Stimulated activated CD8-positive, alpha-beta memory T cell treated with anti-CD3 and anti-CD28 coated beads, Interleukin-2, amount 100 ng/mL, for 1 hour (primary cell): Measurements from ENCODE around the gene SOBP.

Experiments
- DNase-seq, 2 donors: peaks; one replicate each; pipeline ENCODE4 v3.0.0-alpha.2; 2020; ENCODE audit warnings: low read depth in 2 of 2

The SOBP gene

GRCh38 chr6:107684996-107685395 lies 195.1 kb downstream of the SOBP start:
- DNase-seq = no peak

- no peak for DNase-seq
Observed at GRCh38 chr6:107689190-107689589, 199.3 kb downstream of the SOBP start.

- no peak for DNase-seq
Observed at GRCh38 chr6:107689951-107690642, 200.2 kb downstream of the SOBP start.

- no peak for DNase-seq
Observed at GRCh38 chr6:107690643-107691061, 200.7 kb downstream of the SOBP start.

DNA sequence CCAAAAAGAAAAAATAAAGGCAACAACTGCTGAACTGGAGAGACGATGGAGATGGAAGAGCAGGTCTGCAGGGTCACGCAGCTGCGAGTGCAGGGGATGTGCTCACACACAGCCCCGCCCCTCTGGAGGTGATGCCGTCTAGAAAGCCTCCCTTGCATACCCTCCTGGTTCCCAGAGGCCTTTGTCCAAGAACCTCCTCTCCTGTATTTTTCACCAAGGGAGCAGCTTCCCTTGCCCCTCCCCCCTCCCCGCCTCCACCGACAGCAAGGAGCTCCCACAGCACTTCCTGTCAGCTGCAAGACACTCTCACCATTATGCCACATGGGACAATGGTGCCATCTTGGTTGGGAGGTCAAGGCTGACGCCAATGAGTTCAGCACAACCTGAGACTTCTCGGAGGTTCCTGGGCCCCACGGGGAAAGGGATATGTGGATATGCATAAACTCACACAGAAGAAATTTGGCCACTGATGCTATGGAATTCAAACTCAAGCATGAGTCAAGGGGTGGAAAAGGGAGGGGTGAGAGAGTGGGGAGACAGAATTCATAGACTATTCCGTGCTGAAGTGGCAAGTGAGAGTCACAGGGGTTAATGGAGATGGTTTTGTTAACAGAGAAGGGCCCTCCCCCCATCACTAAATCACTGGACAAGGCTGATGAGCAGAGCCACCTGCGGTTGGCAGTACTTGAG lies 201.3 kb downstream of the SOBP start:
- DNase-seq = no peak

DNA sequence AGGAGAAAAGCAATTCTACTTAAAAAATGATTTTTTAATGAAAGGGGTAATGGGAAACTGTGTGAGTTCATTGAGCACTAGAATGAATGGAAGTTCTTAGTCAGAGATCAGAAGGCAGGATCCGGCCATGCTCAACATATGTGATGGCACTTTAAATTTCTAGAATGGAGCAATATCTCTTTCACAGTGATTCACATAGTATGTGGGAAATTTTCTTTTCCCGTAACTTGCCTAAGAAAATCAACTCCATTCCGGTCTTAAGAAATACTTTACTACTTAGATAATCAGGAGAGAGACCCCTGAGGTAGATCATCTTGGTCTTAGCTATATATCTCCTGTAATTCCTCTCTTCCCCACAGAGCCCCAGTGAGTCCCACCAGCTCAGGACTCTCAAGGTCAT lies 202.4 kb downstream of the SOBP start:
- no peak for DNase-seq

- no peak for DNase-seq
Observed at GRCh38 chr6:107695061-107695720, 205.3 kb downstream of the SOBP start.

DNA sequence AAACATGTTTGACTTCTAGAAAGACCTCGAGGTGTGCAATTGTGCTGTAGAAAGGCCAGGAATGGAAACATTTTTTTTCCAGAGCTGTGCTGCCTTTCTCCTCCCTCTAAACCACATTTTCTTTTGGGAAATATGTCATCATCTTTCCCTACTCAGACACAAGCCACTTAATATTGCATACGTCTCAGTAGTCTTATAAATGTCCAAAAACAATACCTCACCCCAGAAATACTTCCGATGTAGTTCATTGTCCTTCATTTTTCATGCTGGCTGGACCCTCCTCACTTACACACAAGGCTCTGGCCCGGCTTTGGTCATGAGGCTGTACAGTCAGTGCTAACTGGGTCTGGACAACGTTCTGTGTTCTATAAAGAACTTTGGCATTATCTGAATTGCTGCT lies 207.8 kb downstream of the SOBP start:
- DNase-seq = no peak

DNA sequence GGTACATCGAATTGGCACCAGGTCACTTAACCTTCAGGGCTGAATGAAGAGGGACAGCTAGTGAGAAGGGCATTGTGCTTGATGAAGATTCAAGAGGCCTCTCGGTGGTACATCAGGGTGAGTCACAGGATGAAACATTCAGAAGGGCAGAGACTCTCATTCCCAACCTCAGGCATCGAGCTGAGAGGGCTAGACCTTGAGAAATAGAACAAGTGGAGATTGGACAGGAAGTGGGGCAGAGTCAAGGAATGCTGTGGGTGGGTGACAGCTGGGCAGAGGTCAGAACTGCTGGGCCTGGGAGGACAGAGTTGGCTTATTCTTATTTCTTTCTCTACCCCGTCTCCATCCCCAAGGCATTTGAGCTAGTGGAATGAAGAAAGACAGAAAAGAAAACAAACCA lies 208.2 kb downstream of the SOBP start:
- no peak for DNase-seq

DNA sequence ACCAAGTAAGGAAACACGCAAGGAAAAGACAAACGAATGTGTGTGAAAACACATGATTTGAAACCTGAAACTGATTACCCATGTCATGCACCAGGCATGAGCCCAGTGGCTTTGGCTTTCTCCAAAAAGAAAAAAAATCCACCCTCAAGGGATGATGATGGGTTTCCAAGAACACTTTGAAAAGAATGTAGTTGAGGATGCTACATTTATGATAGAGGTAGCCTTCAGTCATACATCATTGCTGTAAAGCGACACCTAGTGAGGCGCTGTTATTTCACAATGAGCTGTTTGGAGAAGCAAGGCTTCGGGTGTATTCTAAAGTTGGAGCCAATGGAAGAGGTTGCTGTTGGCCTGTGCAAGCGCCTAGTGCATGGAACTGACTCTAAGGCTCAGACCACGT lies 209.3 kb downstream of the SOBP start:
- no peak for DNase-seq

GRCh38 chr6:107699697-107700325 lies 209.9 kb downstream of the SOBP start:
- no peak for DNase-seq

DNA sequence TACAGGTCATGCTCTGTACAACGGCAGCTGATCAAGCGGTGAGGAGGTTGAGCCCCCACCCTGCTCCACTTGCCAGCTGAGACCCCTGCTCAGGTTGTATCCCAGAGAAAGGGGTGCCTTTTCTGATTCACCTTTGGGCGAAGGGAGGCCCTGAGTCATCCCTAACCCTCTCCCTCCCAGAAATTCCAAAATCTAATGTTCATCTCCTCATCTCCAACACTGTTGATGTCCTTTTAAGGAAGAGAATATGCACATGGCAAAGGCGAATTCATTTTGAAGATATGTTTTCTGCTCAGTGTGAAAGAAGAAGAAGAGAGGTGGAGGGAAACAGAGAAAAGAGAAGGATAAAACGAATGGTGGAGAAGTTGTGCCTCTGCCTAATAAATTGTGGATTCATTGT lies 213.7 kb downstream of the SOBP start:
- no peak for DNase-seq

- no peak for DNase-seq
Observed at GRCh38 chr6:107704347-107705013, 214.6 kb downstream of the SOBP start.

GRCh38 chr6:107706516-107707115 lies 216.7 kb downstream of the SOBP start:
- DNase-seq = no peak

DNA sequence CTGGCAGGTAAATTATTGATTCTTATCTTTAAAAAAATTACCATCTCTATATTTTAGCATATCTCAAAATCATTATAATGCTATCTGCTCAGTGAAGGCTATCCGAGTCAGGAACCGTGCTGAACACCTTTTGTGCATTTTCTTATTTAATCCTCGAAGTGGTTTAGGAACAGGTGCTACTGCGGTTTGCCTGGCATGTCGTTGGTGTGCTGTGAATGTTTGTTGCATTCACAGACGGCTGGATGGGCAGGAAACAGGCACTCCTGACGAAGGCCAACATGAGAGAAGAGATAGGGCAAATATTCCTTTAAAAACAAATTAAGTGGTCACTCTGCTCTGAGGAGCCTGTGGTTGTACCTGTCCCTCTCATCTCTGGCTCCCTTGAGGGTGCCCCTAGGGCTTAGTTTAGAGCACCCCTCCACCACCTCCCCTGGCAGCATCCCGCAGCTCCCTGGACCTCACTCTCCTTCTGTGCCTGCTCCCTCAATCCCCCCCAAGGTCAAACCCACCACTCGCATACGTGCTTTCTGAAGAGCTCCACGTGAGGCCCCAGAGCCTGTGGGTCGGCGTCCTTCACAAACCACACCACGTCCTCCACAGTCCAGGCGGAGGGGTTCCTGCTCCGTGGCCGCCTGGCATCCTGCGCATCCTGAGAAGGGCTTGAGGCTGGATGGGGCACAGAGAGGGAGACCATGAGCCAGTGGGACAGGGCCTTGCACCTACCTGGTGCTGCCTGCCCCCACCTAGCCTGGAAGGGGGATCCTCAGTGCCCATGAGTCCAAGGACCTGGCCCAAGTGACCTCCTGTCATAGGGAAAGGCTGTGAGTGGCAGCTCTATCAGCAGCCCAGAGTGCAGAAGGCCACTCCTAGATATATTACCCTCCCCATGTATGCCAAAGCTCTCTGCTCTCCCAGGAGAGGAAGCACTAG lies 217.7 kb downstream of the SOBP start:
- no peak for DNase-seq

GRCh38 chr6:107708435-107708834 lies 218.5 kb downstream of the SOBP start:
- DNase-seq = no peak

- DNase-seq = no peak
Observed at GRCh38 chr6:107709341-107709740, 219.4 kb downstream of the SOBP start.
